HCT116 (cell line): ENCODE measurements around the gene THEMIS2. TPM values are rescaled to one million over a fixed set of nuclear protein-coding genes. Genes with fewer than 3 reads are reported as not detected.

Experiments
- ATAC-seq: fragments of 200-7000 bp; cut with Tn5 transposase; 2 replicates; pipeline ENCODE4 v1.9.1; 2020; ENCODE audit warnings: mild to moderate bottlenecking, moderate library complexity
- Bru-seq: library from RNA; stranded (reverse); fragments of 400-500 nt; gene quantifications from one replicate; lab custom pipeline; 2021; lab: Mats Ljungman, UMichigan
- BruChase-seq, 2 experiments: library from RNA; stranded (reverse); fragments of 400-500 nt; gene quantifications; one replicate each; lab custom pipeline; 2021; lab: Mats Ljungman, UMichigan
- BruUV-seq: library from RNA; stranded (reverse); fragments of 400-500 nt; replicated peaks from 2 replicates; lab custom pipeline; 2021; lab: Mats Ljungman, UMichigan
- CTCF ChIA-PET: fragments of 300-600 bp; sonication (Branson Sonifier 250); formaldehyde crosslinking; loops from one replicate; lab custom pipeline; 2021; ENCODE audit warnings: antibody characterized with exemption; lab: Charles Lee
- POLR2A ChIA-PET: fragments of 300-600, 350-600 bp; sonication (Branson Sonifier 250); formaldehyde crosslinking; loops from one replicate; lab custom pipeline; 2021; ENCODE audit warnings: antibody characterized with exemption; lab: Charles Lee
- RAD21 ChIA-PET, 2 experiments: fragments of 300-600 bp; sonication (Branson Sonifier 250); formaldehyde crosslinking; loops; one replicate each; lab custom pipeline; 2023; ENCODE audit warnings: low total read pairs in 2 of 2; ENCODE audit not compliant: uncharacterized antibody in 2 of 2, unreplicated experiment in 2 of 2, low non-redundant PET in 1 of 2; lab: Charles Lee
- DNase-seq: peaks from one replicate; pipeline ENCODE4 v3.0.0-alpha.2; 2010; ENCODE audit warnings: low read depth, low spot score
- H2AFZ ChIP-seq: fragments of 200-600 bp; shearing (Covaris generic), sonication (generic); 2 replicates; pipeline ENCODE4 v1.6.1; 2017; ENCODE audit warnings: low read depth, mixed run types, mixed read lengths, antibody characterized with exemption, low read length; ENCODE audit not compliant: poor library complexity, severe bottlenecking
- H3K27ac ChIP-seq: 2 replicates; pipeline ENCODE4 v1.5.1; 2012; ENCODE audit warnings: low read depth, low read length
- H3K27me3 ChIP-seq: fragments of 200-600 bp; sonication (generic); 2 replicates; pipeline ENCODE4 v1.6.1; 2016; ENCODE audit warnings: mixed run types, low read length, mixed read lengths; ENCODE audit not compliant: insufficient read depth
- H3K36me3 ChIP-seq, 2 experiments: fragments of 200-500 bp in 1 of 2; fragments of 200-600 bp in 1 of 2; sonication (Bioruptor generic) in 1 of 2; sonication (generic) in 1 of 2; 2 replicates each; pipeline versions ENCODE4 v1.5.1 to v1.6.1; 2014 to 2016; ENCODE audit warnings: low read length in 2 of 2, inconsistent platforms in 1 of 2, mixed read lengths in 1 of 2, mixed run types in 1 of 2; ENCODE audit not compliant: insufficient read depth in 2 of 2, control insufficient read depth in 1 of 2
- H3K4me1 ChIP-seq, 2 experiments: fragments of 200-600 bp in 1 of 2; sonication (generic) in 1 of 2; 2 replicates each; pipeline versions ENCODE4 v1.5.1 to v1.6.1; 2012 to 2017; ENCODE audit warnings: low read length in 2 of 2, inconsistent platforms in 1 of 2, mild to moderate bottlenecking in 1 of 2, mixed read lengths in 1 of 2, mixed run types in 1 of 2, moderate library complexity in 1 of 2; ENCODE audit not compliant: insufficient read depth in 2 of 2, control insufficient read depth in 1 of 2
- H3K4me2 ChIP-seq: fragments of 200-600 bp; sonication (generic); 2 replicates; pipeline ENCODE4 v1.6.1; 2017; ENCODE audit warnings: mixed run types, low read length, mixed read lengths
- H3K4me3 ChIP-seq, 2 experiments: fragments of 200-600 bp in 1 of 2; sonication (generic) in 1 of 2; replicated peaks in 1 of 2; 2 replicates each; pipeline ENCODE4 v1.5.1; 2011 to 2016; ENCODE audit warnings: low read length in 2 of 2, control low read depth in 1 of 2, low read depth in 1 of 2, mild to moderate bottlenecking in 1 of 2, mixed read lengths in 1 of 2, mixed run types in 1 of 2
- H3K79me2 ChIP-seq: fragments of 200-600 bp; sonication (generic); 2 replicates; pipeline ENCODE4 v1.6.1; 2017; ENCODE audit warnings: mild to moderate bottlenecking, mixed run types, low read length, moderate library complexity, mixed read lengths; ENCODE audit not compliant: insufficient read depth
- H3K9ac ChIP-seq: fragments of 200-600 bp; sonication (generic); 2 replicates; pipeline ENCODE4 v1.6.1; 2016; ENCODE audit warnings: low read length, mixed read lengths
- H3K9me2 ChIP-seq: fragments of 200-600 bp; sonication (generic), shearing (Covaris generic); 2 replicates; pipeline ENCODE4 v1.6.1; 2017; ENCODE audit warnings: mixed run types, mild to moderate bottlenecking, moderate library complexity; ENCODE audit not compliant: insufficient read depth
- H3K9me3 ChIP-seq, 2 experiments: fragments of 200-500 bp in 1 of 2; fragments of 200-600 bp in 1 of 2; sonication (Bioruptor generic) in 1 of 2; sonication (generic) in 1 of 2; 2 replicates each; pipeline ENCODE4 v1.6.1; 2014 to 2017; ENCODE audit warnings: low read length in 2 of 2, mixed read lengths in 2 of 2, inconsistent platforms in 1 of 2, low read depth in 1 of 2, mild to moderate bottlenecking in 1 of 2, mixed run types in 1 of 2, moderate library complexity in 1 of 2; ENCODE audit not compliant: control insufficient read depth in 1 of 2, insufficient read depth in 1 of 2
- H4K20me1 ChIP-seq: fragments of 200-600 bp; sonication (generic), shearing (Covaris generic); 2 replicates; pipeline ENCODE4 v1.6.1; 2017; ENCODE audit warnings: mixed run types, mild to moderate bottlenecking, moderate library complexity; ENCODE audit not compliant: insufficient read depth
- CBX3 ChIP-seq: IDR thresholded peaks from 2 replicates; pipeline ENCODE4 v1.6.1; 2012; ENCODE audit warnings: low read depth
- ELF1 ChIP-seq: IDR thresholded peaks from 2 replicates; pipeline ENCODE4 v1.6.1; 2012; ENCODE audit warnings: low read depth, borderline replicate concordance
- FOSL1 ChIP-seq: IDR thresholded peaks from 2 replicates; pipeline ENCODE4 v1.6.1; 2012; ENCODE audit warnings: low read depth
- JUND ChIP-seq: IDR thresholded peaks from 2 replicates; pipeline ENCODE4 v1.6.1; 2012
- POLR2AphosphoS5 ChIP-seq: IDR thresholded peaks from 2 replicates; pipeline ENCODE4 v1.6.1; 2011; ENCODE audit warnings: mild to moderate bottlenecking, low read depth, low read length, moderate library complexity
- SIN3A ChIP-seq: IDR thresholded peaks from 2 replicates; pipeline ENCODE4 v1.6.1; 2012; ENCODE audit warnings: low read depth
- SP1 ChIP-seq: IDR thresholded peaks from 2 replicates; pipeline ENCODE4 v1.6.1; 2012; ENCODE audit warnings: low read depth
- TCF7L2 ChIP-seq: IDR thresholded peaks from 2 replicates; pipeline ENCODE4 v1.7.0; 2011; ENCODE audit warnings: borderline replicate concordance, inconsistent platforms; ENCODE audit not compliant: insufficient read depth, insufficient read length; ENCODE audit errors: extremely low read depth
- YY1 ChIP-seq: IDR thresholded peaks from 2 replicates; pipeline ENCODE4 v1.6.1; 2011; ENCODE audit warnings: low read length, low read depth, moderate library complexity, mild to moderate bottlenecking; ENCODE audit not compliant: insufficient replicate concordance; ENCODE audit errors: extremely low read depth
- ZNF274 ChIP-seq: fragments of 200-500 bp; sonication (Bioruptor generic); IDR thresholded peaks from 2 replicates; pipeline ENCODE4 v1.6.1; 2014; ENCODE audit warnings: mild to moderate bottlenecking, low read depth, low read length, inconsistent platforms
- intact Hi-C: fragments of 100-400 bp; cut with micrococcal nuclease; formaldehyde crosslinking; loops from 2 replicates; pipeline ENCODE4 v1.10.0; 2022
- long read RNA-seq: library from polyadenylated mRNA; unstranded; transcript quantifications from one replicate; pipeline ENCODE4 v2.0.0, GENCODE V29; 2021; ENCODE audit not compliant: unreplicated experiment
- polyA plus RNA-seq: library from polyadenylated mRNA; unstranded; fragments of >200 nt; gene quantifications from 2 replicates; pipeline ENCODE4 v1.2.1, GENCODE V29; 2012; ENCODE audit warnings: missing spikeins
- total RNA-seq: library from RNA; stranded (reverse); gene quantifications from one replicate; pipeline ENCODE4 v1.2.1, GENCODE V29; 2021; ENCODE audit not compliant: unreplicated experiment
- TF ChIP-seq, protein P1 (sequence below): IDR thresholded peaks from 2 replicates; pipeline ENCODE4 v1.6.1; 2012
- TF ChIP-seq, protein P2 (sequence below): IDR thresholded peaks from 2 replicates; pipeline ENCODE4 v1.6.1; 2012
- TF ChIP-seq, protein P3 (sequence below): IDR thresholded peaks from 2 replicates; pipeline ENCODE4 v1.6.1; 2011; ENCODE audit warnings: mild to moderate bottlenecking, low read length, moderate library complexity; ENCODE audit not compliant: insufficient replicate concordance; ENCODE audit errors: extremely low read depth

THEMIS2 gene
- total RNA-seq = 8.0 TPM
- 12.3 and 12.4 TPM in 2 replicates for polyA plus RNA-seq
- Bru-seq, nascent RNA = percentile 45 among the genes with signal in this experiment
- percentile 31 among the genes with signal in this experiment for BruChase-seq, experiment 1, labeled RNA remaining after a 6-hour chase
- percentile 50 among the genes with signal in this experiment for BruChase-seq, experiment 2, labeled RNA remaining after a 2-hour chase
- long read RNA-seq, partial matches to known transcripts = 4 of 12 reads
- long read RNA-seq, other reads (novel, unspliced or antisense) = 1 of 12 reads

DNA sequence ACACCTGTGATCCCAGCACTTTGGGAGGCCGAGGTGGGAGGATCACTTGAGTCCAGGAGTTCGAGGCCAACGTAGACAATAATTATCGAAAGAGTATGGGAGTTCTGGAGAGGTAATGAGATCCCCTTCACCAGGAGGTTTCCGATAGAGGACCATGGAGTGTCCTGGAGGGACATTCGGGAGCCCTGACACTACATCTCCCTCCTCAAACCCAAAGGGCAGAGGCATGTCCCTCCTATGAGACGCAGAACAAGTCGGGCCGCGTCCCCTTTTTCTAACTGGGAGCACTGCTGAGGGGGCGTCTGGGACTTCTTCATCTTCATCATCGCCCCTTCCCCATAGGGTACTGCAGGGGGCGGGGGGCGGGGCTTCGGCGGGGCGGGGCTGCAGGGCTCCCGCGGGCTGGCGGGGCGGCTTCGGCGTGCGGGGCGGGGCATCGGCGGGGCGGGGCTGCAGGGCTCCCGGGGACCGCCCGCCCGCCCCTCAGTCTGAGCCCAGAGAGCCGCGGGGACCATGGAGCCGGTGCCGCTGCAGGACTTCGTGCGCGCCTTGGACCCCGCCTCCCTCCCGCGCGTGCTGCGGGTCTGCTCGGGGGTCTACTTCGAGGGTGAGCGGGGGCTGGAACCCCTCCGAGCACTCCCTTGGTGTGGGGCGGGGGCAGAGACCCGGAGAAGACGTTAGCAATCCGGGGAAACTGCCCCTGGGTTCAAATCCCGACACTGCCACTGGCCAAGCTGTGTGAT lies at the start of gene THEMIS2:
THEMIS2 (plus strand) TSS at position 486 of the 743 bp plus-strand sequence; CDS start at position 514, 28 bp downstream.
- intact Hi-C loops = no loop called here
- Histone ChIP-seq H3K36me3 (no peaks in the 10 kb centered on the region), H3K27me3 (no peaks in the 10 kb centered on the region), H3K9me2 (no peaks in the 10 kb centered on the region), H3K79me2 (no peaks in the 10 kb centered on the region), H3K9me3 (no peaks in the 10 kb centered on the region), H3K4me2 (peak within 1 kb of the TSS; percentile 100), H2AFZ (peak within 1 kb of the TSS; percentile 88), H3K4me3 (peak within 1 kb of the TSS; percentile 84 to 95), H3K4me1 (peaks cover 8 to 22% of the 10 kb centered on the region in 2 experiments; a peak in 3 of 4 replicates), H3K27ac (peak within 1 kb of the TSS; percentile 37; the same call in 1 of the 2 replicates), H4K20me1 (no peaks in the 10 kb centered on the region), H3K9ac (peak within 1 kb of the TSS; percentile 78)
- ATAC-seq (peak; percentile 91), DNase-seq (no peak)
- ChIA-PET RAD21 (no interaction called here), POLR2A (no interaction called here), CTCF (no interaction called here)
- BruUV-seq = no TSS peak
- 0 out of 2 replicates have a peak, but pooled peaks have one; percentile 28 for TF ChIP-seq SIN3A
- TF ChIP-seq POLR2AphosphoS5 = peak; percentile 81
- TF ChIP-seq ZNF274 = no peak
- TF ChIP-seq, protein P1, sequence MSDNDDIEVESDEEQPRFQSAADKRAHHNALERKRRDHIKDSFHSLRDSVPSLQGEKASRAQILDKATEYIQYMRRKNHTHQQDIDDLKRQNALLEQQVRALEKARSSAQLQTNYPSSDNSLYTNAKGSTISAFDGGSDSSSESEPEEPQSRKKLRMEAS = peak; percentile 24; the same call in 1 of the 2 replicates

DNA sequence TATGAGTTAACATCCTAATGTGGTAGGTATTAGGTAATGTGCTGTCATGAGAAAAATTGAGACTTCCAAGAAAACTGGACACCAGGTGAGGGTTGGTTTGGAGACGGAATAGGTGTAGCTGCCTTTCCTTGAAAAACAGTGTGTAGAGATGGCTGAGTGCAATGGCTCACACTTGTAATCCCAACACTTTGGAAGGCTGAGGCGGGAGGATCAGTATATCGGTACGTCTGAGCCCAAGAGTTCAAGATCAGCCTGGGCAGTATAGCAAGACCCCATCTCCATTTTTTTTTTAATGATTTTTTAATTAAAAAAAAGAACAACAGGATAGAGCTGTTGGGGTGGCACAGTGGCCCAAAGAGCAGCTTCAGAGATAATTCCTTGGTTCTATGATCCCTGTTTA lies 48.6 kb upstream of the THEMIS2 start:
- no peak for TF ChIP-seq SP1
- no peak for TF ChIP-seq SIN3A
- no peak for TF ChIP-seq ELF1
- TF ChIP-seq FOSL1 = no peak
- no peak for TF ChIP-seq CBX3
- TF ChIP-seq TCF7L2 = no peak
- TF ChIP-seq, protein P2, sequence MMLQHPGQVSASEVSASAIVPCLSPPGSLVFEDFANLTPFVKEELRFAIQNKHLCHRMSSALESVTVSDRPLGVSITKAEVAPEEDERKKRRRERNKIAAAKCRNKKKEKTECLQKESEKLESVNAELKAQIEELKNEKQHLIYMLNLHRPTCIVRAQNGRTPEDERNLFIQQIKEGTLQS = no peak
- no peak for TF ChIP-seq YY1
- TF ChIP-seq JUND = no peak
- TF ChIP-seq, protein P3, sequence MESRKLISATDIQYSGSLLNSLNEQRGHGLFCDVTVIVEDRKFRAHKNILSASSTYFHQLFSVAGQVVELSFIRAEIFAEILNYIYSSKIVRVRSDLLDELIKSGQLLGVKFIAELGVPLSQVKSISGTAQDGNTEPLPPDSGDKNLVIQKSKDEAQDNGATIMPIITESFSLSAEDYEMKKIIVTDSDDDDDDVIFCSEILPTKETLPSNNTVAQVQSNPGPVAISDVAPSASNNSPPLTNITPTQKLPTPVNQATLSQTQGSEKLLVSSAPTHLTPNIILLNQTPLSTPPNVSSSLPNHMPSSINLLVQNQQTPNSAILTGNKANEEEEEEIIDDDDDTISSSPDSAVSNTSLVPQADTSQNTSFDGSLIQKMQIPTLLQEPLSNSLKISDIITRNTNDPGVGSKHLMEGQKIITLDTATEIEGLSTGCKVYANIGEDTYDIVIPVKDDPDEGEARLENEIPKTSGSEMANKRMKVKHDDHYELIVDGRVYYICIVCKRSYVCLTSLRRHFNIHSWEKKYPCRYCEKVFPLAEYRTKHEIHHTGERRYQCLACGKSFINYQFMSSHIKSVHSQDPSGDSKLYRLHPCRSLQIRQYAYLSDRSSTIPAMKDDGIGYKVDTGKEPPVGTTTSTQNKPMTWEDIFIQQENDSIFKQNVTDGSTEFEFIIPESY = no peak
- Histone ChIP-seq H3K4me3 (no peak overlapping the region), H3K79me2 (no peaks in the 10 kb centered on the region), H3K9ac (no peak overlapping the region), H3K36me3 (peaks cover 0 to 3% of the 10 kb centered on the region in 2 experiments; a peak in 1 of 4 replicates), H3K27me3 (no peaks in the 10 kb centered on the region), H4K20me1 (no peaks in the 10 kb centered on the region), H2AFZ (no peak overlapping the region), H3K9me3 (no peaks in the 10 kb centered on the region), H3K27ac (no peak overlapping the region), H3K4me2 (no peak overlapping the region), H3K9me2 (no peaks in the 10 kb centered on the region), H3K4me1 (peaks cover 5 to 12% of the 10 kb centered on the region in 2 experiments; a peak in 3 of 4 replicates)
- ATAC-seq = no peak
- no TSS peak for BruUV-seq
- RAD21 ChIA-PET = no interaction called here
- POLR2A ChIA-PET = no interaction called here
- CTCF ChIA-PET = no interaction called here
- intact Hi-C loops = no loop called here
- no peak for DNase-seq
